Measurements from ENCODE around the gene SPRR2A. TPM values are rescaled to one million over a fixed set of nuclear protein-coding genes. Genes with fewer than 3 reads are reported as not detected.
"Not testable (repeated sequence)": the region's sequence is repeated elsewhere in the genome, so short reads cannot be mapped to it uniquely, and the experiment has no call there.

SPRR2A gene
- total RNA-seq, 1 donor from 2014 or later, result not detected

DNA sequence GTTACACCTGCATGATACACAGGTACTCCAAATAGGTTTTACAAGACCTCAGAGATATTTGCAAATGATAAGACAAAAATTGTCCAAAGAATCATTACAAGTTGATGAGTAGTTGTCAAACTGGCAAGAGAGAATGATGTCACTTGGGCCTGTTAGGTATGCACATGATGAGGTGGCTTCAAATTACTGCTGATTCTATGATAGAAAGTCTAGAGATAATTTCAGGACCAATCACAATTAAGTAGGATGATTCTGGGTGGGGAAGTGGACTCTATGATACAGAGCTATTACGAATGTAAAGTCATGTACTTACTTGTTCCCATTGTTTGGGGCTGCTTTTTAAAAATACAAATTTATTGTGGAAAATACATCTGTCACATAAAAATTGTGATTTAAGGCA, 31.5 kb downstream of the SPRR2A start:
- DNase-seq (no peak), ATAC-seq (ENCODE audit: low read depth) (no peak)
- CTCF ChIA-PET, result no interaction called here
- H3K9me3 Mint-ChIP-seq, result peaks cover 3% of the 10 kb centered on the region
- no peaks in the 10 kb centered on the region for H3K36me3 Mint-ChIP-seq (ENCODE audit: low read depth)
- TF ChIP-seq, protein P1, sequence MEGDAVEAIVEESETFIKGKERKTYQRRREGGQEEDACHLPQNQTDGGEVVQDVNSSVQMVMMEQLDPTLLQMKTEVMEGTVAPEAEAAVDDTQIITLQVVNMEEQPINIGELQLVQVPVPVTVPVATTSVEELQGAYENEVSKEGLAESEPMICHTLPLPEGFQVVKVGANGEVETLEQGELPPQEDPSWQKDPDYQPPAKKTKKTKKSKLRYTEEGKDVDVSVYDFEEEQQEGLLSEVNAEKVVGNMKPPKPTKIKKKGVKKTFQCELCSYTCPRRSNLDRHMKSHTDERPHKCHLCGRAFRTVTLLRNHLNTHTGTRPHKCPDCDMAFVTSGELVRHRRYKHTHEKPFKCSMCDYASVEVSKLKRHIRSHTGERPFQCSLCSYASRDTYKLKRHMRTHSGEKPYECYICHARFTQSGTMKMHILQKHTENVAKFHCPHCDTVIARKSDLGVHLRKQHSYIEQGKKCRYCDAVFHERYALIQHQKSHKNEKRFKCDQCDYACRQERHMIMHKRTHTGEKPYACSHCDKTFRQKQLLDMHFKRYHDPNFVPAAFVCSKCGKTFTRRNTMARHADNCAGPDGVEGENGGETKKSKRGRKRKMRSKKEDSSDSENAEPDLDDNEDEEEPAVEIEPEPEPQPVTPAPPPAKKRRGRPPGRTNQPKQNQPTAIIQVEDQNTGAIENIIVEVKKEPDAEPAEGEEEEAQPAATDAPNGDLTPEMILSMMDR (IDR thresholded peaks at IDR 0.05), result no peak
- peaks cover 6% of the 10 kb centered on the region for H3K4me1 Mint-ChIP-seq
- no peak overlapping the region for H3K4me3 Mint-ChIP-seq
- intact Hi-C loops (cut with micrococcal nuclease), result no loop called here
- H3K27me3 Mint-ChIP-seq, result peaks cover 29% of the 10 kb centered on the region
- H3K27ac Mint-ChIP-seq, result no peak overlapping the region
- POLR2A ChIA-PET, result no interaction called here

DNA sequence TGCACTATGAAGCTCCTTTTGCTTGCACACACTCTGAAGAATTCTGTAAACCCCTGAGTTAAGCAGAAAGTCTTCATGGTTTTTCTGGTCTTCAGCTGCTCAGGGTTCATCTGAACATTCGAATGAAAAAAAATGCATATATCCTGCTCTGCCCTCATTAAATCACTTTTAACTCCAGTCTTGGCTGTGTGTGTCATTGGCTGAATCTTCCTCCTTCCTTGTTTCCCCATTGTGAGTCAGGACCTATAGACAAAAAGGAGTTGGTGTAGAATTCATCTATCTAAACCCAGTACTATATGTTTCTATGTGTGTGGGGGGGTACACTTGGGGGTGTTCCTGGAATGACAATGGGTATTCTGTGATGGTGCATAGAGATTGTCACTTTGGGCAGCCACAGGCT, 32.9 kb downstream of the SPRR2A start:
- Mint-ChIP-seq H3K9me3 (peaks cover 2% of the 10 kb centered on the region), H3K4me1 (peaks cover 6% of the 10 kb centered on the region), H3K4me3 (no peak overlapping the region), H3K36me3 (ENCODE audit: low read depth) (no peaks in the 10 kb centered on the region), H3K27ac (no peak overlapping the region), H3K27me3 (peaks cover 34% of the 10 kb centered on the region)
- CTCF ChIA-PET, result no interaction called here
- ATAC-seq (ENCODE audit: low read depth) (no peak), DNase-seq (no peak)
- POLR2A ChIA-PET, result no interaction called here
- intact Hi-C loops (cut with micrococcal nuclease), result no loop called here
- TF ChIP-seq, protein P1 (IDR thresholded peaks at IDR 0.05), result no peak

DNA sequence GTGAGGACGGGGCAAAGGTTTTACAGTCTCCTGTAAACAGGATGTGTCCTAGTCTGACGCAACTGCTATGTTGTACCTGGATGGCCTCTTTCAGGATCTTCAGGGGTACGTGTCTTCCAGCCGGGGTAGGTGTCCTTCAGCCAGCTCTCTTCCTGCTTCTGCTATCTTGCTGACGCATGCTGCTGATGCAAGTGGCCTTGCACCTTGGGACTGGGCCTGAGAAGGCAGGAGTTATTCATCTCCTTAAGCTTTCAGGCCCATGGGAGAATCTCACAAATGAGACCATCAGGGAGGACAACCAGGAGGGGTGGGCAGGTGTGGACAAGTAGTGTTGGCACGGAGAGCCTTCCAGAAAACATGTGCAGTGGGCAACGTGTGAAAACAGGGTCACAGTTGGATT, 34.2 kb downstream of the SPRR2A start:
- intact Hi-C loops (cut with micrococcal nuclease), result no loop called here

DNA sequence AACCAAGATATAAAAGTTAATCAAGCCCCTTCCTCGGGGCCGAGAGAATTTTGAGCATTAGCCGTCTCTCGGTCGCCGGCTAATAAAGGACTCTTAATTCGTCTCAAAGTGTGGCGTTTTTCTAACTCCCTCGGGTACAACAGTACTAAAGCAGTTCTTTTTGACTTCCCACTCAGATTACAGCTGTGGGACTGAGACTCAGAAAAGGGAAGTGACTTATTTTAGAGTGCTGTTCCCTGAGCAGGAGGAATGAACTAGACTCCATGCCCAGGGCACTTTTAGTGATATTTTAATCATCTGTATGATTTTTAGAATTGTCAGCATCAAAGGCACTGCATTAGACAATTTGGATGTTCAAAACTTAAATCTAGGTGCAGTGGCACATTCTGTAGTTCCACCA, 35.0 kb downstream of the SPRR2A start:
- intact Hi-C loops (cut with micrococcal nuclease); H3K27ac Mint-ChIP-seq; POLR2A ChIA-PET; H3K36me3 Mint-ChIP-seq (ENCODE audit: low read depth); DNase-seq; CTCF ChIA-PET; H3K4me1 Mint-ChIP-seq; H3K4me3 Mint-ChIP-seq; H3K9me3 Mint-ChIP-seq; ATAC-seq (ENCODE audit: low read depth): not testable (repeated sequence)
- peaks cover 42% of the 10 kb centered on the region for H3K27me3 Mint-ChIP-seq

More for the DNA sequence above, 34.2 kb downstream of the SPRR2A start:
- ChIA-PET POLR2A (no interaction called here), CTCF (no interaction called here)
- no peak for ATAC-seq (ENCODE audit: low read depth)
- H3K4me1 Mint-ChIP-seq, result peaks cover 6% of the 10 kb centered on the region
- DNase-seq, result no peak
- no peak overlapping the region for H3K27ac Mint-ChIP-seq
- no peaks in the 10 kb centered on the region for H3K36me3 Mint-ChIP-seq (ENCODE audit: low read depth)
- no peaks in the 10 kb centered on the region for H3K9me3 Mint-ChIP-seq
- H3K27me3 Mint-ChIP-seq, result peaks cover 37% of the 10 kb centered on the region
- TF ChIP-seq, protein P1 (IDR thresholded peaks at IDR 0.05), result no peak
- H3K4me3 Mint-ChIP-seq, result no peak overlapping the region

DNA sequence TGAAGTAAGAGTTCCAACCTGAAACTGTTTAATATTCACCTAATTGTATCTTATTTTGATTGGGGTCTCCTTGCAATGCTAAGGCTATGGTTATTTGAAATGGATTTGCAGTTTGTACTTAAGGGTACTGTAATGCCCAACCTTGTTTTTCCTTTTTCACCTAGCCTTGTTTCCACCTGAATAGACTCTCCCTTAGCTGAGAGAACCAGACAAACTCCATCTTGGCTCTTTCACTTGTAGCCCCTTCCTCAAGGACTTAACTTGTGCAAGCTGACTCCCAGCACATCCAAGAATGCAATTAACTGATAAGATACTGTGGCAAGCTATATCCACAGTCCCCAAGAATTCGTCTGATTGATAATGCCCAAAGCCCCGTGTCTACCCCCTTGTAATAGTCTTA, 35.5 kb downstream of the SPRR2A start:
- H3K4me3 Mint-ChIP-seq, result not testable (repeated sequence)

DNA sequence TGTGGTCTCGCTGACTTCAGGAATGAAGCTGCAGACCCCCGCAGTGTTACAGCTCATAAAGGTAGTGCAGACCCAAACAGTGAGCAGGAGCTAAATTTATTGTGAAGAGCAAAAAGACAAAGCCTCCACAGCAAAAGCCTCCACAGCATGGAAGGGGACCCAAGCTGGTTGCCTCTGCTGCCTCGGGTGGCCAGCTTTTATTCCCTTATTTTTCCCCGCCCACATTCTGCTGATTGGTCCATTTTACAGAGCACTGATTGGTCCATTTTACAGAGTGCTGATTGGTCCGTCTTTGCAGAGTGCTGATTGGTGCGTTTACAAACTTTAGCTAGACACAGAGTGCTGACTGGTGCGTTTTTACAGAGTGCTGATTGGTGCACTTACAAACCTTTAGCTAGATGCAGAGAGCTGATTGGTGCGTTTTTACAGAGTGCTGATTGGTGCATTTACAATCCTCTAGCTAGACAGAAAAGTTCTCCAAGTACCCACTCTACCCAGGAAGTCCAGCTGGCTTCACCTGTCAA, 46.0 kb downstream of the SPRR2A start:
- H3K27ac Mint-ChIP-seq; DNase-seq; CTCF ChIA-PET; H3K9me3 Mint-ChIP-seq; H3K4me3 Mint-ChIP-seq; POLR2A ChIA-PET; ATAC-seq (ENCODE audit: low read depth); H3K4me1 Mint-ChIP-seq; H3K36me3 Mint-ChIP-seq (ENCODE audit: low read depth); intact Hi-C loops (cut with micrococcal nuclease): not testable (repeated sequence)
- peaks cover 15% of the 10 kb centered on the region for H3K27me3 Mint-ChIP-seq

More for the DNA sequence above, 35.5 kb downstream of the SPRR2A start:
- ATAC-seq (ENCODE audit: low read depth); H3K4me1 Mint-ChIP-seq; intact Hi-C loops (cut with micrococcal nuclease); H3K9me3 Mint-ChIP-seq; CTCF ChIA-PET; H3K27ac Mint-ChIP-seq; H3K36me3 Mint-ChIP-seq (ENCODE audit: low read depth); POLR2A ChIA-PET; DNase-seq: not testable (repeated sequence)
- H3K27me3 Mint-ChIP-seq, result peaks cover 42% of the 10 kb centered on the region

Other genes starting within 250 kb of the SPRR2A start
- gene LCE1B, start 245.5 kb downstream of the SPRR2A start, total RNA-seq, result not detected in 2 replicates
- not detected in 2 replicates for gene LCE1A, start 230.0 kb downstream of the SPRR2A start, total RNA-seq
- gene LCE6A, start 214.7 kb downstream of the SPRR2A start, total RNA-seq, result not detected in 2 replicates
- not detected in 2 replicates for gene LCE7A, start 197.5 kb downstream of the SPRR2A start, total RNA-seq
- not detected in 2 replicates for gene SMCP, start 179.2 kb downstream of the SPRR2A start, total RNA-seq
- gene IVL, start 149.0 kb downstream of the SPRR2A start, total RNA-seq, result not detected in 2 replicates
- gene SPRR5, start 110.3 kb downstream of the SPRR2A start, total RNA-seq, result not detected in 2 replicates
- not detected in 2 replicates for gene SPRR4, start 86.9 kb downstream of the SPRR2A start, total RNA-seq
- not detected in 2 replicates for gene SPRR1A, start 73.4 kb downstream of the SPRR2A start, total RNA-seq
- gene SPRR3, start 55.8 kb downstream of the SPRR2A start, total RNA-seq, result not detected in 2 replicates
- gene SPRR1B, start 26.3 kb downstream of the SPRR2A start, total RNA-seq, result not detected in 2 replicates
- gene SPRR2D, start 16.4 kb downstream of the SPRR2A start, total RNA-seq, result not detected in 2 replicates
- not detected in 2 replicates for gene SPRR2B, start 14.1 kb upstream of the SPRR2A start, total RNA-seq
- not detected in 2 replicates for gene SPRR2E, start 37.0 kb upstream of the SPRR2A start, total RNA-seq
- not detected in 2 replicates for gene SPRR2F, start 56.0 kb upstream of the SPRR2A start, total RNA-seq
- gene SPRR2G, start 93.4 kb upstream of the SPRR2A start, total RNA-seq, result not detected in 2 replicates
- gene LELP1, start 145.9 kb upstream of the SPRR2A start, total RNA-seq, result not detected in 2 replicates
- gene PRR9, start 160.1 kb upstream of the SPRR2A start, total RNA-seq, result not detected in 2 replicates
- 0.59 and 0.80 TPM in 2 replicates for gene LORICRIN, start 202.2 kb upstream of the SPRR2A start, total RNA-seq

Measured in activated B cell treated with CpG ODN at 0.5 μM for 24 hours (primary cell).